Activated T-cell treated with anti-CD3 and anti-CD28 coated beads, Interleukin-2, amount 50 U/mL, for 1 hour (primary cell): ENCODE measurements around the gene C17orf75.
"Not testable (repeated sequence)": the region's sequence is repeated elsewhere in the genome, so short reads cannot be mapped to it uniquely, and the experiment has no call there.

Source experiments
- DNase-seq: peaks from one replicate; pipeline ENCODE4 v3.0.0-alpha.2; 2020

C17orf75 gene

DNA sequence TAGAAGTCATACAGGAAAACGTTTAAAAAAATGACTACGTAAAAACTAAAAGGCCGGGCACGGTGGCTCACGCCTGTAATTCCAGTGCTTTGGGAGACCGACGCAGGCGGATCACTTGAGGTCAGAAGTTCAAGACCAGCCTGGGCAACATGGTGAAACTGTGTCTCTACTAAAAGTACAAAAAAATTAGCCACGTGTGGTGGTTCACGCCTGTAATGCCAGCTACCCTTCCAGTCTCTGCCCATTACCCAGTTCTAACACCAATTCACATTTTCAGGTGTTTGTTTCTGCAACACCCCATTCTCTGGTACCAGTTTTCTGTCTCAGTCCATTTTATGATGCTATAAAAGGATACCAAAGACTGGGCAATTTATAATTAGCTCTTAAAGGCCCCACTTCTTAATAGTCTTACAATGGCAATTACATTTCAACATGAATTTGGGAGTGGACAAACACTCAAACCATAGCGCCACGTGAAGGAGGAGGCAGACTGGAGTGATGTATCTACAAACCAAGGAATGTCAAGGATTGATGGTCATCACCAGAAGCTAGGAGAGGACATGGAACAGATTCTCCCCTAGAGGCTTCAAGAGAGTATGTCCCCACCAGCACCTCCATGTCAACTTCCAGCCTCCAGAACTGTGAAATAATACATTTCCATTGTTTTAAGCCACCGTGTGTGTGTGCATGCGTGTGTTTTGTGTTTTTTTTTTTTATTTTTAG, 791 bp upstream of the C17orf75 start:
- no peak for DNase-seq

DNA sequence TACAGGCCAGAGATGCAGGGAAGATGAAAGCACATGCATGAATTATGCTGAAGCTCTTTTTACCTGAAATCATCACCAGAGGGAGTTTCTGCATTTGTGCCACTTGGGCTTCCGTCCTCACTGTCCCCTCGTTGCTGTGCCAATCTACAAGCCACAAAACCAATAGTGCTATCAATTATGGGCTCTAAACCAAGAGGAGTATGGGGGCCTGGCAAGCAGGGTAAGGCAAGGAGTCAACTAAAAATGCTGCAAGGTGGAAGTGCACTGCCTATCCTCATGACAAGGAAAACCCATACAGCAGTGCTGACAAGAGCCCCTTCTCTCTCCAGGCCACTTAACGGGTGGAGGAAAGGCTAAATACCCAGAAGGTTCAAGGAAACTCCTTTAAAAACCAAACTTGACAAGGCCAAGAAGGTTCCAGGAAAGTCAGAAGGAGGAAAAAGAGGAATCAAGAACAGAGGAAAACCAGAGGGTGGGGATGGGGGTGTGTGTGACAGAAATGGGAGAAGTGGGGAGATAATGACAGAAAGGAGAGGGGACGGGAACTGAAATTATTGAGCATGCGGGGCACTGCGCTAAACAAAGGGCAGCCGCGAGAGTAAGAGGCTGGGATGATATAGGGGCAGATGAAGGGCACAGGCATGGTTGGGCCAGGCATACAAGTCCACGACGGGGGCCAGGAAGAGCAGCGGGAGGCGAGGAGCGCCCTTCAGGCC, 674 bp downstream of the C17orf75 start:
- peak; percentile 50 for DNase-seq

DNA sequence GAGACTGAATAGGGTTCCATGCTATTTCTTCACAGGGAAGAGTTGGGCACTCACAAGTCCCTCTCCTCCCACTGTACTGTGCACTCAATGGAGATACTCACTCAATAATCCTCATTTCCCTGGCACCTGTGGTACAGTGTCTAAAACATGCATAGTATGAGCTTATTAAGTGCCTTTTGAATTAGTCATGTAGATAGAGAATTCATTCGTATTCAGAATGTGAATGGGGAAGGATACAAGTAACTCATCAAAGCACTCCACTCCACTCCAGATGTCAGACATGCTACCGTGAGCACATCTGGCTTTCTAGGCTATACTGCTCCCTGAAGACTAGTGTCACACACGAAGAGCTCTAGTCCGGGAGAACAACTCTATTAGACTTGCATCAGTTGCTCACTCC, 6.3 kb downstream of the C17orf75 start:
- DNase-seq, result no peak

GRCh38 chr17:32335046-32335445, 6.9 kb downstream of the C17orf75 start:
- no peak for DNase-seq

DNA sequence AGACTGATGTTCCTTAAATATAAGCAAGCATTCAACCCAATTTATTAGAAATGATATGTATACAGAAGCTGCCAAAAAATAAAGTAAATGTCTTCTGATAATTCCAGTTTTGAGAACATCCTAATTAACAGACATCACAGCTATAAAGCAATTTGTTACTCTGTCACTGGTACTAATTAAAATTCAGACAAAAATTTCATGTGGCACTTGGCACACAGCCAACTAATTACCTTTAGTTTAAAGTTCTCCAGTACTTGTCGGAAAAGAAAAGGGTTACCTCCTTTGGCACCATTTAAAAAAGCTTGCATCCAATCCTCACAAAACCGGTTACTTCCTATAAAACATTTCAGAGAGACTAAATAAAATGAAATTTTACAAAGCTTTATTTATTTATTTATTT, 8.8 kb downstream of the C17orf75 start:
- DNase-seq, result no peak

DNA sequence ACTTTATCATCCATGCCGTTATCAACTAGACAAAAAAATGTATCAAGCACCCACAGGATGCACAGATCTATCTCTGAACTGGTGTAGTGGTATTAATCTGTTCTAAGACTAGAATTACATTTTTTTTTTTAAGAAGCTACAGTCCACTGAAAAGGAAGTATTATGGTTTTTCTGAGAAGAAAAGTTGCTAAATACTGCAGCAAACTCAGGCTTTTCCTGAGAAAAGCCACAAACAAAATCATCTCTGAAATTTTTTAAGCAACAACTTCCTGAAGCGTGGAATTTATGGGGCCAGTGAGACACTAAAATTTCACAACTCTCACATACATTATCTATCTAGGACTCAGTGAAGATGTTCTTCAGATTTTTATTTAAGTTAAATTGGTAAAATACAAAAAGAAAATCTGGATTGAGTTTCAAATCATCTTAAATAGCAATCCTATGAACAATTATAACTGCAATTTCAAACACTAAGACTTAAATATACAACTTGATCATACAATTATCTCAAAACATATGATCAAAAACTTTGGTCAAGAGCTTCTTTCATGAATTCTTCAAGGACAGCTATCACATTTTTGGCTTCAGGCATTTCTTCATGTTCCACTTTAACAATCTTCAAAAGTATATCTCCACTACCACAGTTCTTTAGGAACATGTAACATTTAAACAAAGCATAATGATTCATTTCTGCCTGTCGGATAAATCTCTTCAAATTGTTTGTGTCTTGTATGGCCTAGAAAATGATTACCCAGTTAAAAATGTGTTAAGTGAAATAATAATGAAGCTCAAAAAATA, 10.5 kb downstream of the C17orf75 start:
- no peak for DNase-seq

- no peak for DNase-seq
Observed at GRCh38 chr17:32330147-32330546, 11.8 kb downstream of the C17orf75 start.

DNA sequence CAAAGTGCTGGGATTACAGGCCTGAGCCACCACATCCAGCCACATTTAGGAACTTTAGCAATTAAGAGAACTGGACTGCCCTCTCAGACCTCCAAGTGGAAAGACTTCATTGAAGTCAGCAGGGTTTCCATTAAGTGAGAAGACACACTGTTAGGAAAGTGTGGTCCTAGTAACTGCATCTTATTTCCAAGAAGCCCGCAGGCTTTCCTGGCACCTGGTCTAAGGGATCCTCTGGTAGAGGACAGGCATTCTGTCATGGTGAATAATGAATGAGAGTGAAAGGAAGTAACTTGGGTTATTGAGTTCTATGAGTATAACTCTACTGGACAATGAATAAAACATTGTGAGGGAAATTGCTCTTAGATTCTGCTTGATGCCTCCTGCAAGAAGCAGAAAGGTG, 14.1 kb downstream of the C17orf75 start:
- DNase-seq, result no peak

DNA sequence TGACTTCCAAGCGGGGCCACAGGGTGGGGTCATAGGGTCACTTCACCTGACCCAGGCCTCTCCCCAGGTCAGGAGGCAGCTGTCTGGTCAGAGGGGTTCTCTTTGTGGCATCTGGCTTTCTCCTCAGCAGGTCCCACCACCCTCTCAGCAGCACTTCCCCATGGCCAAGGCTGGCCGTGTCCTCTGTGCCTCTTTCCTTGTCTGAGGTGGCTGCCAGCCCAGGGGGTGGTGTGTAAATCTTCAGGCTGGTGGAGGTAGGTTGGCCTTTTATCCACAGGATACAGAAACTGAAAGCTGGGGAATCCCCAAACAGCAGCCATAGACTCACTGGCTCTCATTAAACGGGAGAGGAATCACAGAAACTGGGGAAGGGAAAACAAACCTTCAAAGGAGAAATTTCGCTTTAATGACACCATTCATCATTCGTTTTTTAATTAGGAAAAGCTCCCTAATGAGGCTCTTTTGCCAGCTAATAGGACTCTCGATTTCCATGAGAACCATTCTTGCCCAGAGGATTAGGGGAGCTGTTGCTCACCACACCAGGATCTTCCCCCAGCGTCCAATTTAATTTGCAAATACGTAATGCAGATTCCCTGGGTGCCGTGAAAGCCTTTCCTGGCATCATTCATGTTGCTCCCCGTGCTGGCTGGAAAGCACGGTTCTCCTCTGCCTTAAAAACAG, 18.0 kb downstream of the C17orf75 start:
- no peak for DNase-seq

DNA sequence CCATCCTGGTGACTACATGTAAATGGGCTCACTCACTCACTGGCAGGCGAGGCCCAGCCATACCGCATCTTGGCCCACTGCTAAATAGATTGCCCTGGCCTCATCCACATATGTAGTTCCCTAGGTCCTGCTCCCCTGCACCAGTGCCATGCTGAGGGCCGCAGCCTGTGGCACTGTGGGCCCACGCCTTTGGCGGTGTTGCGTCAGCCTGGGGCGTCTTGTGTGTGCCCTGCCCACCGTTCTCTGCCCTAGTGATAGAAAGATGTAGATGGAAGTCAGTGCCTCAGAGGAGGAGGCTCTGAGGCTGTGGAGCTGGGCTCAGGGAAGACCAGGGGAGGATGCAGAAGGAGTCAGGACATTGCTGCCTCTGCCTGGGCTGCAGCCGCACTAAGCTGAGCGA, 18.9 kb downstream of the C17orf75 start:
- DNase-seq, result no peak

DNA sequence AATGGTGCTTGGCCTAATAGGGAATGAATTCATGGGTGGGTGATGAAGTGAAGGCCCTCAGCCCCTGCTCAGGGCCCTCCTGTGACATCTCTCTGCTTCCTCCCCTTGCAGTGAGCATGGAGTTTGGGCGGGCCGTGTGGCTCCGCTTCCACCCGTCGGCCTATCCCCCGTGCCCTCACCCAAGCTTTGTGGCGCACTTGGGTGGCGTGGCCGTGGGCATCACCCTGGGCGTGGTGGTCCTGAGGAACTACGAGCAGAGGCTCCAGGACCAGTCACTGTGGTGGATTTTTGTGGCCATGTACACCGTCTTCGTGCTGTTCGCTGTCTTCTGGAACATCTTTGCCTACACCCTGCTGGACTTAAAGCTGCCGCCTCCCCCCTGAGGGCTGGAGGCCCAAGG, 21.1 kb downstream of the C17orf75 start:
- DNase-seq, result no peak

DNA sequence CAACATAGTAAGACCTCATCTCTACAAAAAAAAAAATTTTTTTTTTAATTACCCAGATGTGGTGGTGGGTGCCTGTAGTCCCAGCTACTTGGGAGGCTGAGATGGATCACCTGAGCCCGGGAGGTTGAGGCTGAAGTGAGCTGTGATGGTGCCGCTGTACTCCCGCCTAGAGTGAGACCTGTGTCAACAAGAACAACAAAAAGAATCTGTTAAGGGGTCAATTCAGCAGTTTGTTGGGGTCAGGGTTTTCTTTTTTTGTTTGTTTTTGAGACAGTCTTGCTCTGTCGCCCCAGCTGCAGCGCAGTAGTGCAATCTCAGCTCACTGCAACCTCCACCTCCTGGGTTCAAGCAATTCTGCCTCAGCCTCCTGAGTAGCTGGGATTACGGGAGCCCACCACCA, 21.9 kb downstream of the C17orf75 start:
- not testable (repeated sequence) for DNase-seq

DNA sequence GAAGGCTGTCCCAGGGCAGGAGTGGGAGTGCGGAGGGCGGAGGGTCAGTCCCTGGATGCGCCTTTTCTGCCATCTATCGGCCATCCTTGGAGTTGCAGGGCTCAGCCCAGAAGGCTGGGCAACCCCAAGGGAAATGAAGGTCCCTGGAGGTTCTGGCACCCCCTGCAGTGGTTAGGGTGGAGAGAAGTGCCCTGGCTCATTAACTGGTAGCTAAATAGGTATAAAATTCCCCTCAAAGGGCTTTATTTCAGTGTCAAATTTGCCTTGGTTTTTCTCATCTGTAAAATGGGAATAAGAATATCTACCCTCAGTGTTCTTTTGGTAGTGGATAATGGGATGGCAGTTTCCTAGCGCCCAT, 22.4 kb downstream of the C17orf75 start:
- peak; percentile 80 for DNase-seq

DNA sequence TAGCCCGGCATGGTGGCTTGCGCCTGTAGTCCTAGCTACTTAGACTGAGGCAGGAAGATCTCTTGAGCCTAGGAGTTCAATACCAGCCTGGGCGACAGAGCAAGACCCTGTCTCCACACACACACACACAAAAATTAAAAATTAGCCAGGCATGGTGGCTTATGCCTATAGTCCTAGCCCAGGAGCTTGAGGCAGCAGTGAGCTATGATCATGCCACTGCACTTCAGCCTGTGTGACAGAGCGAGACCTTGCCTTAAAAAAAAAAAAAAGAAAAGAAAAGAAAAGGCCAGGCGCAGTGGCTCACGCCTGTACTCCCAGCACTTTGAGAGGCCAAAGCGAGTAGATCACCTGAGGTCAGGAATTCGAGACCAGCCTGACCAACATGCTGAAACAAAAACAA, 23.9 kb downstream of the C17orf75 start:
- DNase-seq, result no peak

- DNase-seq, result no peak
Observed at GRCh38 chr17:32317353-32317752, 24.6 kb downstream of the C17orf75 start.

DNA sequence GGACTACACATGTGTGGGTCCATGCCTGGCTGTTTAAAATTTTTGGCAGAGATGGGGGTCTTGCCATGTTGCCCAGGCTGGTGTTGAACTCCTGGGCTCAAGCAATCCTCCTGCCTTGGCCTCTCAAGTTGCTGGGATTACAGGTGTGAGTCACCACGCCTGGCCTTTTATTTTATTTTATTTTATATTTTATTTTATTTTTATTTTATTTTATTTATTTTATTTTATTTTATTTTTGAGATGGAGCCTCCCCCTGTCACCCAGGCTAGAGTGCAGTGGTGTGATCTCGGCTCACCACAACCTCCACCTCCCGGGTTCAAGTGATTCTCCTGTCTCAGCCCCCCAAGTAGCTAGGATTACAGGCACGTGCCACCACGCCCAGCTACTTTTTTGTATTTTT, 25.3 kb downstream of the C17orf75 start:
- DNase-seq, result not testable (repeated sequence)

DNA sequence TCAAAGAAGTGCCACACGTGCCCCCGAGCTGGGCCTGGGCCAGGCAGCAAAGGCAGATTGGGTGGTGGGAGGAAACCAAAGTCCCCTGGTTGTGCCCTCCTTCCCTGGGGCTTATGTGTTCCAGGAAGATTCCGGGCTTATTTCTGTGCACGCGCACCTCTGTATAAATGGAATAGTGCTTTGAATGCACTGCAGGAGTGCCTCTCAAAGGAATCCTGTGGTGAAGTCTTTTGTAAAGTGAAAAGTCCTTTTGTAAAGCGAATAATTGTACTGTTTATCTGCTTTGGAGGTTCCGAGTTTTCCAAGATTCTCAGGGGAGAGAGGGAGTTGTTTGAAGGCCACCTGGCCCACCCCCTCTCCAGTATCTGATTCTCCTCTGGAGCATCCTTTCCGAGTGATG, 26.8 kb downstream of the C17orf75 start:
- DNase-seq, result no peak

GRCh38 chr17:32314636-32315035, 27.3 kb downstream of the C17orf75 start:
- no peak for DNase-seq

GRCh38 chr17:32311028-32311536, 30.9 kb downstream of the C17orf75 start:
- no peak for DNase-seq

DNA sequence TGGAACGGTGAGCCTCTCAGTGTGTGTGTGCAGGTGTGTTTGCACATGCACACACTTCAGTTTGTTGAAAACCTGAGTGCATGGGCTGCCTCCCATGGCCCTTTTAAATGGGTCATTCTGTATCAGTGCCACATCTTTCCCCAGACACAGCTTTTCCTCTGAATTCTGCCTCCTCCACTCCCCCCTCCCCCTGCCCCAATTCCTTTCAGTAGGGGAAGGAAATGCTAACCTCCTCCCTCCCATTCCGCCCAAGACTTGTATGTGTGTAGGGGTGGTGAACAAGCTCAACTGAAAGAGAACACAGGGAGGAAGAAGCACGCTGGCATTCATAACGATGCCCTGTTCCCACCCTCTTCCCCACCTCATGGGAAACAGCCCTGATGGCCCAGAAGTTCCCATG, 34.3 kb downstream of the C17orf75 start:
- no peak for DNase-seq

GRCh38 chr17:32305049-32305448, 36.9 kb downstream of the C17orf75 start:
- DNase-seq, result no peak

DNA sequence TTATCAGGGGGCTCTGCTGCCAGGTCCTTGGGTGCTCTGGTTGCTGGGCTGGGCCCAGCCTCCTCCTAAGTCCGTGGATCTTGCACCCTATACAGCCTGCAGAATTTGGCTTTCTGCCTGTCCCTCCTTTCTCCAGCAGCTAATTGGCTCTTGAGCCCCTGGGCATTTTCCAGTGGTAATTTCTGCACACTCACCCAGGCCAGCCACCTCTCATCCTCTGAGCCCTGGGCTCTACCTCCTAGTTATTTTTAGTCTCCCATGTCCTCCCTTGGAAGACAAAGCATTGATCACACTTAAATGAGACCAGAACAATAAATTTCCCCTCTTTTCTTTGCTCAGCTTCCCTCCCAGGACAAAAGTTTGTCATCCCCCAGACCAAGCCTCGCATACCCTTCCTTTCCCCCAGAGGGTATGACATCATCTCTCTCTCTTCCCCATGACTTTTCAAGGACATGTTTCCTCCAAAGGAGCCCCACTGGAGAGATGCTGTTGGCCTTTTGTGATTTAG, 38.1 kb downstream of the C17orf75 start:
- no peak for DNase-seq
